ENCODE measurements around the gene PRICKLE3. TPM values are rescaled to one million over a fixed set of nuclear protein-coding genes. Genes with fewer than 3 reads are reported as not detected.

The PRICKLE3 gene
- polyA plus RNA-seq, 2 of the 4 experiments (the other 2 are of a cell fraction) = 7.9 to 14.0 TPM

DNA sequence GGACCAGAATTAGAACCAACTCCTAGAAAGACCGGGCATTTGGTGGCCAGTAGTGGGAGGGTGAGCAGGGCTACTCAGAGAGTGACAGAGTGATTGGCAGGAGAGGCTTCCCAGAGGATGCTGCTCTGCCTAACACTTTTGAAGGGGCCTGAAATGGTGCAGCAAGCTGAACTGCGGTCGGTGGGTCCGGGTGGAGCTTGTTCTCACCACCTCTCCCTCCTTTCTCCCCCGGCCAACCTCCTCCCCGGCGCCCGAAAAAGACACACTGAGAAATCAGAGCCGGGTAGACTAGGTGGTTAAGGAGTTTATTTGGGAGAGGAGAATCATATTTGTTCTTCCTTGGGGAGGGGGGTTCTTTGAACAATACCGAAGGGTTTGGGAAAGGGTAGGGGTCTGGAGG is 1.4 kb upstream of the PRICKLE3 start:
- Histone ChIP-seq H3K9me3 (no peaks in the 10 kb centered on the region), H3K4me3 (no peak overlapping the region), H3K4me1 (peaks cover 31% of the 10 kb centered on the region), H3K27ac (no peak overlapping the region), H3K4me2 (no peak overlapping the region)
- WGBS (ENCODE audit: missing lambda C conversion rate) = 91% methylated on average over 7 of the region's 10 CpGs
- CTCF ChIA-PET = interaction anchor here (1.0 to 1.4 kb wide), 4 partner anchors 32 to 651 kb away, joined by 3 to 5 read pairs (median 4); partner anchors contain the start of gene GPKOW
- ATAC-seq = no peak
- TF ChIP-seq, protein P1, sequence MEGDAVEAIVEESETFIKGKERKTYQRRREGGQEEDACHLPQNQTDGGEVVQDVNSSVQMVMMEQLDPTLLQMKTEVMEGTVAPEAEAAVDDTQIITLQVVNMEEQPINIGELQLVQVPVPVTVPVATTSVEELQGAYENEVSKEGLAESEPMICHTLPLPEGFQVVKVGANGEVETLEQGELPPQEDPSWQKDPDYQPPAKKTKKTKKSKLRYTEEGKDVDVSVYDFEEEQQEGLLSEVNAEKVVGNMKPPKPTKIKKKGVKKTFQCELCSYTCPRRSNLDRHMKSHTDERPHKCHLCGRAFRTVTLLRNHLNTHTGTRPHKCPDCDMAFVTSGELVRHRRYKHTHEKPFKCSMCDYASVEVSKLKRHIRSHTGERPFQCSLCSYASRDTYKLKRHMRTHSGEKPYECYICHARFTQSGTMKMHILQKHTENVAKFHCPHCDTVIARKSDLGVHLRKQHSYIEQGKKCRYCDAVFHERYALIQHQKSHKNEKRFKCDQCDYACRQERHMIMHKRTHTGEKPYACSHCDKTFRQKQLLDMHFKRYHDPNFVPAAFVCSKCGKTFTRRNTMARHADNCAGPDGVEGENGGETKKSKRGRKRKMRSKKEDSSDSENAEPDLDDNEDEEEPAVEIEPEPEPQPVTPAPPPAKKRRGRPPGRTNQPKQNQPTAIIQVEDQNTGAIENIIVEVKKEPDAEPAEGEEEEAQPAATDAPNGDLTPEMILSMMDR (IDR thresholded peaks at IDR 0.05) = no peak
- no peak for TF ChIP-seq SREBF2 (IDR thresholded peaks at IDR 0.05)
- no peak for TF ChIP-seq CHD4 (IDR thresholded peaks at IDR 0.05; ENCODE audit: borderline replicate concordance)
- no peak for TF ChIP-seq MAZ (IDR thresholded peaks at IDR 0.05; ENCODE audit: borderline replicate concordance, low read depth, low read length)
- no peak for TF ChIP-seq GATA3 (IDR thresholded peaks at IDR 0.05; ENCODE audit: borderline replicate concordance)
- TF ChIP-seq, protein P2, sequence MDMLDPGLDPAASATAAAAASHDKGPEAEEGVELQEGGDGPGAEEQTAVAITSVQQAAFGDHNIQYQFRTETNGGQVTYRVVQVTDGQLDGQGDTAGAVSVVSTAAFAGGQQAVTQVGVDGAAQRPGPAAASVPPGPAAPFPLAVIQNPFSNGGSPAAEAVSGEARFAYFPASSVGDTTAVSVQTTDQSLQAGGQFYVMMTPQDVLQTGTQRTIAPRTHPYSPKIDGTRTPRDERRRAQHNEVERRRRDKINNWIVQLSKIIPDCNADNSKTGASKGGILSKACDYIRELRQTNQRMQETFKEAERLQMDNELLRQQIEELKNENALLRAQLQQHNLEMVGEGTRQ (IDR thresholded peaks at IDR 0.05) = no peak
- TF ChIP-seq, protein P3, sequence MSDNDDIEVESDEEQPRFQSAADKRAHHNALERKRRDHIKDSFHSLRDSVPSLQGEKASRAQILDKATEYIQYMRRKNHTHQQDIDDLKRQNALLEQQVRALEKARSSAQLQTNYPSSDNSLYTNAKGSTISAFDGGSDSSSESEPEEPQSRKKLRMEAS (IDR thresholded peaks at IDR 0.05) = no peak
- no peak for TF ChIP-seq HEYL (CRISPR knock-in tag; IDR thresholded peaks at IDR 0.05)
- DNase-seq (ENCODE audit: low read depth in 1 of 2, low spot score in 1 of 2) = no peak
- no peak for FAIRE-seq
- POLR2A ChIA-PET = no interaction called here

DNA sequence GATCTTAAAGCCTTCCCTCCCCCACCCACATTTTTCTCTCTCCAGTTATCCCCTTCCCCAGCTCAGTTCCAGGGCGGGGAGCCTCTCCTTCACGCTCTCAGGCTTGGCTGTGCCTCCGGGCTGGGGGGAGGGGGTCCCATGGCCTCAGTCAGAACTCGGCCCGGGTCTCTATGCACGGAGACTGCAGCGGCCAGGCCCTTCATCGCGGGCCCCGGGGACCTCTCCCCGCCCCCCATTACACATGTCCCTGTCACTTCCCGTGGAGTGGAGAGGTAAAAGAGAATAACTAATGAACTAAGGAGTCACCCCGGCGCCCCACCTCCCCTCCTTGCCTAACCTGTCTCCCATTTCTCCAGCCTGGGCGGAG is 838 bp upstream of the PRICKLE3 start:
- Histone ChIP-seq H3K4me3 (no peak overlapping the region), H3K27ac (peak overlapping the region; percentile 84 to 100; a peak in 4 of 6 replicates), H3K4me2 (peak overlapping the region; percentile 99), H3K4me1 (peaks cover 31% of the 10 kb centered on the region), H3K9me3 (no peaks in the 10 kb centered on the region)
- no peak for ATAC-seq
- ChIA-PET CTCF (interaction anchor here (0.6 to 1.4 kb wide), 5 partner anchors 31 to 652 kb away, joined by 3 to 5 read pairs (median 4); partner anchors contain the start of gene GPKOW), POLR2A (no interaction called here)
- DNase-seq (ENCODE audit: low read depth in 1 of 2, low spot score in 1 of 2) = no peak
- TF ChIP-seq ZC3H11A (IDR thresholded peaks at IDR 0.05) (no peak), TP53 (CRISPR knock-in tag; IDR thresholded peaks at IDR 0.05) (no peak), PHF8 (IDR thresholded peaks at IDR 0.05; ENCODE audit: borderline replicate concordance, low read depth) (no peak)
- TF ChIP-seq, protein P4, sequence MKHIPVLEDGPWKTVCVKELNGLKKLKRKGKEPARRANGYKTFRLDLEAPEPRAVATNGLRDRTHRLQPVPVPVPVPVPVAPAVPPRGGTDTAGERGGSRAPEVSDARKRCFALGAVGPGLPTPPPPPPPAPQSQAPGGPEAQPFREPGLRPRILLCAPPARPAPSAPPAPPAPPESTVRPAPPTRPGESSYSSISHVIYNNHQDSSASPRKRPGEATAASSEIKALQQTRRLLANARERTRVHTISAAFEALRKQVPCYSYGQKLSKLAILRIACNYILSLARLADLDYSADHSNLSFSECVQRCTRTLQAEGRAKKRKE (CRISPR knock-in tag; IDR thresholded peaks at IDR 0.05; ENCODE audit: low read depth) = no peak
- TF ChIP-seq, protein P5, sequence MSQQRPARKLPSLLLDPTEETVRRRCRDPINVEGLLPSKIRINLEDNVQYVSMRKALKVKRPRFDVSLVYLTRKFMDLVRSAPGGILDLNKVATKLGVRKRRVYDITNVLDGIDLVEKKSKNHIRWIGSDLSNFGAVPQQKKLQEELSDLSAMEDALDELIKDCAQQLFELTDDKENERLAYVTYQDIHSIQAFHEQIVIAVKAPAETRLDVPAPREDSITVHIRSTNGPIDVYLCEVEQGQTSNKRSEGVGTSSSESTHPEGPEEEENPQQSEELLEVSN (IDR thresholded peaks at IDR 0.05; ENCODE audit: borderline replicate concordance, low read depth) = no peak
- no peak for FAIRE-seq
- 91% methylated on average over 8 of the region's 15 CpGs for WGBS (ENCODE audit: missing lambda C conversion rate)

DNA sequence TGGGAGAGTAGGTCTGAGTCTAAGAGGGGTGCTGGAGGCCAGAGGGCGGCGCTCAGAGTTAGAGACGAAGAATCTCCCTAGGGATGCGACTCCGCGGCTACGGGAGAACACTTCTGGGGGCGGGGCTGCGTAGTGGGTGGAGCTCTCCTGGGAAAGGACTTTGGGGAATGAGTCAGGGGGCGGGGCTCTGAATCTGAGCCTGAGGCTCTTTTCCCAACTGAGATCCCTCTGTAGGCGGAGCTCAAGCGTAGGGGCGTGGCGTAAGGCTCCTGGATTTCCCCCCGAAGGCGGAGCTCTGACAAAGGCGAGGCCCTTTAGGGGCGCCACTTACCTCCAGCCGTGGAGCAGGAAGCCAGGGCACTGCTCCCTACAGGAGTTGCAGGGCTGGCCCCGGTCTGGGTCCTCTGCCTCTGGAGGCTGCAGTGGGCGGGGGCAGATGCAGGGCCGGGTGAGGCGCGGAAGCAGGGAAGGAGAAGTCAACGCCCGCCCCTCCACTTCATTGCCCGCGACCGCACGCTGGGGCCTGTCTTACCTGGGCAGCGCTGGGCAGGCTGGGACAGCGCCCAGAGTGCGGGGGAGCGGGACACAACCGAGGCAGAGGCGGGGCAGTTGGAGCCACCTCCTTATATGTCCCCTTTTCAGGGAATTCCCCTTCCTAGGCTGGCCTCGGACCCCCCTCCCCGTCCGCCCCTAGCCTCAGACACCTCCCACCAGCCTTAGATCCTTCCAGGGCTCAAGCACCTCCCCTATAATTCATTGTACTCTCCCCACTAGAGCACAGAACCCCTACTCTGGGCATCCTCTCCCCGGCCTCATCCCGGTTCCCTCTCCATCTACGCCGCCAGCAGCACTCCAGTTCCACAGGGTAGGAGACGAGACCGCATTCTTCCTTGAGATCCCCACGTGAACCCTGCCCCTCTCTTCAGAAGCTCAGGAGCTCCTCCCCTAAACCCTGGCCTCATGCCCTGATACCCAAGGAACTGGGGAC is 1.6 kb downstream of the PRICKLE3 start:
- Histone ChIP-seq H3K9me3 (no peaks in the 10 kb centered on the region), H3K4me1 (peaks cover 27% of the 10 kb centered on the region), H3K27ac (peak overlapping the region; percentile 84 to 100), H3K4me3 (peak overlapping the region; percentile 63), H3K4me2 (peak overlapping the region; percentile 99)
- under 1% methylated on average over 18 of the region's 46 CpGs for WGBS (ENCODE audit: missing lambda C conversion rate)
- TF ChIP-seq POLR2A (IDR thresholded peaks at IDR 0.05; ENCODE audit: low read length) (peak; percentile 62), RAD21 (conservative IDR thresholded peaks at IDR 0.05 in 1 of 2, IDR thresholded peaks at IDR 0.05 in 1 of 2) (0 out of 5 replicates have a peak, but pooled peaks of 1 of the 2 experiments have one; percentile 15), JUN (IDR thresholded peaks at IDR 0.05) (peak in 1 of 2 experiments; percentile 59; a peak in 1 of 5 replicates), FOSL2 (IDR thresholded peaks at IDR 0.05) (no peak), FOSL2 (CRISPR knock-in tag; IDR thresholded peaks at IDR 0.05) (peak; percentile 67), POLR2AphosphoS2 (conservative IDR thresholded peaks at IDR 0.05; ENCODE audit: low read length) (no peak)
- POLR2A ChIA-PET = interaction anchor here (0.7 to 1.2 kb wide), 5 partner anchors 13 to 226 kb away, joined by 3 to 11 read pairs (median 5); partner anchors contain the start of genes GRIPAP1, PLP2 and PPP1R3F
- DNase-seq (ENCODE audit: low read depth in 1 of 2, low spot score in 1 of 2) (peak; percentile 69 to 95), ATAC-seq (peak; percentile 71 to 87), FAIRE-seq (peak; percentile 100)
- CTCF ChIA-PET = interaction anchor here (0.7 to 2.0 kb wide), 5 partner anchors 16 to 102 kb away, joined by 3 to 8 read pairs (median 3); no protein-coding TSS in a partner anchor

Data from A549 (cell line).